ENCODE measurements around the gene MGAT3. TPM values are rescaled to one million over a fixed set of nuclear protein-coding genes. Genes with fewer than 3 reads are reported as not detected.

The MGAT3 gene
- total and polyA plus RNA-seq, 8 donors, result 0.89 to 12.0 (median 1.6) TPM

- H3K27ac ChIP-seq, result no peak overlapping the region
- TF ChIP-seq POLR2A (IDR thresholded peaks at IDR 0.05) (no peak), POLR2AphosphoS5 (IDR thresholded peaks at IDR 0.05) (no peak), CTCF (IDR thresholded peaks at IDR 0.05) (no peak), EP300 (IDR thresholded peaks at IDR 0.05) (no peak)
- no peak overlapping the region for H3K4me3 ChIP-seq
- H3K9me3 ChIP-seq, result no peaks in the 10 kb centered on the region
- peaks cover 46 to 72% (median 69%) of the 10 kb centered on the region in 4 donors for H3K36me3 ChIP-seq
- 87 to 91% (median 90%) methylated on average over 12 of the region's 12 CpGs for WGBS, 5 donors
- H3K27me3 ChIP-seq, result no peaks in the 10 kb centered on the region
- intact Hi-C loops (cut with DNase I; ENCODE audit: low total_unique reads), result loop anchor here (10.0 kb wide), 1 partner anchor 111 kb away; no protein-coding TSS in a partner anchor
- H3K4me1 ChIP-seq, result peaks cover 7 to 28% (median 19%) of the 10 kb centered on the region in 4 donors
- DNase-seq, result no peak
Observed at GRCh38 chr22:39515266-39516050, 58.6 kb downstream of the MGAT3 start.

GRCh38 chr22:39517470-39517869 lies 60.7 kb downstream of the MGAT3 start:
- Histone ChIP-seq H3K4me1 (peaks cover 19 to 41% (median 31%) of the 10 kb centered on the region in 4 donors), H3K27ac (no peak overlapping the region), H3K27me3 (no peaks in the 10 kb centered on the region), H3K4me3 (no peak overlapping the region), H3K36me3 (peaks cover 42 to 67% (median 66%) of the 10 kb centered on the region in 4 donors), H3K9me3 (no peaks in the 10 kb centered on the region)
- WGBS, 5 donors, result 69 to 80% (median 77%) methylated on average over 2 to 3 of the region's 3 CpGs
- DNase-seq, result no peak
- TF ChIP-seq CTCF (IDR thresholded peaks at IDR 0.05) (no peak), POLR2AphosphoS5 (IDR thresholded peaks at IDR 0.05) (no peak), POLR2A (IDR thresholded peaks at IDR 0.05) (no peak), EP300 (IDR thresholded peaks at IDR 0.05) (no peak)
- intact Hi-C loops (cut with DNase I; ENCODE audit: low total_unique reads), result loop anchor here (10.0 kb wide), 1 partner anchor 113 kb away; no protein-coding TSS in a partner anchor

GRCh38 chr22:39518144-39518786 lies 61.5 kb downstream of the MGAT3 start:
- Histone ChIP-seq H3K27ac (peak overlapping the region in 3 of 5 donors; percentile 98 to 99 (median 99)), H3K4me1 (peaks cover 27 to 49% (median 39%) of the 10 kb centered on the region in 4 donors), H3K36me3 (peaks cover 41 to 67% (median 66%) of the 10 kb centered on the region in 4 donors), H3K27me3 (no peaks in the 10 kb centered on the region), H3K9me3 (no peaks in the 10 kb centered on the region), H3K4me3 (no peak overlapping the region)
- TF ChIP-seq POLR2AphosphoS5 (IDR thresholded peaks at IDR 0.05) (no peak), CTCF (IDR thresholded peaks at IDR 0.05) (no peak), EP300 (IDR thresholded peaks at IDR 0.05) (no peak), POLR2A (IDR thresholded peaks at IDR 0.05) (no peak)
- peak in 1 of 2 donors; percentile 24 for DNase-seq
- intact Hi-C loops (cut with DNase I; ENCODE audit: low total_unique reads), result loop anchor here (10.0 kb wide), 1 partner anchor 113 kb away; no protein-coding TSS in a partner anchor
- WGBS, 5 donors, result 41 to 51% (median 46%) methylated on average over 5 of the region's 5 CpGs

GRCh38 chr22:39518996-39519680 lies 62.3 kb downstream of the MGAT3 start:
- H3K9me3 ChIP-seq, result no peaks in the 10 kb centered on the region
- H3K4me3 ChIP-seq, result peak overlapping the region; percentile 95 to 100 (median 98)
- H3K4me1 ChIP-seq, result peaks cover 33 to 53% (median 47%) of the 10 kb centered on the region in 4 donors
- peaks cover 41 to 67% (median 66%) of the 10 kb centered on the region in 4 donors for H3K36me3 ChIP-seq
- no peaks in the 10 kb centered on the region for H3K27me3 ChIP-seq
- intact Hi-C loops (cut with DNase I; ENCODE audit: low total_unique reads), result loop anchor here (10.0 kb wide), 1 partner anchor 114 kb away; no protein-coding TSS in a partner anchor
- peak overlapping the region; percentile 98 to 100 (median 99) for H3K27ac ChIP-seq
- no peak for TF ChIP-seq CTCF (IDR thresholded peaks at IDR 0.05)
- no peak for TF ChIP-seq POLR2A (IDR thresholded peaks at IDR 0.05)
- no peak for TF ChIP-seq POLR2AphosphoS5 (IDR thresholded peaks at IDR 0.05)
- TF ChIP-seq EP300 (IDR thresholded peaks at IDR 0.05), result no peak
- 7 to 9% (median 8%) methylated on average over 22 to 24 of the region's 24 CpGs for WGBS, 5 donors
- DNase-seq, result peak in 1 of 2 donors; percentile 67
